H9 (cell line): ENCODE measurements around the gene CAMSAP2. TPM values are rescaled to one million over a fixed set of nuclear protein-coding genes. Genes with fewer than 3 reads are reported as not detected.

Experiments
- DNase-seq: peaks from one replicate; pipeline ENCODE4 v3.0.0-alpha.2; 2017
- H2AFZ ChIP-seq: one replicate; pipeline ENCODE4 v1.6.1; 2013; ENCODE audit warnings: mild to moderate bottlenecking, low read length, control low read depth, moderate library complexity
- H2AK5ac ChIP-seq: 2 replicates; pipeline ENCODE4 v1.6.1; 2013; ENCODE audit warnings: low read length, control low read depth, mixed read lengths; ENCODE audit not compliant: insufficient read length
- H2BK120ac ChIP-seq: one replicate; pipeline ENCODE4 v1.6.1; 2013; ENCODE audit warnings: low read depth, mild to moderate bottlenecking, low read length, control low read depth, inconsistent platforms; ENCODE audit not compliant: poor library complexity, severe bottlenecking
- H2BK12ac ChIP-seq: 2 replicates; pipeline ENCODE4 v1.6.1; 2013; ENCODE audit warnings: low read length, control low read depth, mixed read lengths, low read depth; ENCODE audit not compliant: insufficient read length
- H2BK15ac ChIP-seq: 2 replicates; pipeline ENCODE4 v1.6.1; 2013; ENCODE audit warnings: low read depth, low read length, control low read depth
- H2BK20ac ChIP-seq: one replicate; pipeline ENCODE4 v1.6.1; 2013; ENCODE audit warnings: low read depth, mild to moderate bottlenecking, low read length, control low read depth, inconsistent platforms; ENCODE audit not compliant: poor library complexity, severe bottlenecking
- H2BK5ac ChIP-seq: 2 replicates; pipeline ENCODE4 v1.6.1; 2013; ENCODE audit warnings: low read length, control low read depth, mixed read lengths; ENCODE audit not compliant: insufficient read length
- H3K14ac ChIP-seq: 2 replicates; pipeline ENCODE4 v1.6.1; 2013; ENCODE audit warnings: low read length, control low read depth; ENCODE audit not compliant: insufficient read depth
- H3K18ac ChIP-seq: 2 replicates; pipeline ENCODE4 v1.6.1; 2013; ENCODE audit warnings: low read depth, mild to moderate bottlenecking, mixed read lengths, low read length, control low read depth; ENCODE audit not compliant: insufficient read length
- H3K23ac ChIP-seq: 2 replicates; pipeline ENCODE4 v1.6.1; 2013; ENCODE audit warnings: low read length, control low read depth, mixed read lengths, low read depth; ENCODE audit not compliant: insufficient read length
- H3K23me2 ChIP-seq: 2 replicates; pipeline ENCODE4 v1.6.1; 2013; ENCODE audit warnings: low read depth, mild to moderate bottlenecking, mixed read lengths, low read length, control low read depth; ENCODE audit not compliant: insufficient read length, poor library complexity, severe bottlenecking
- H3K27ac ChIP-seq: 2 replicates; pipeline ENCODE4 v1.5.1; 2013; ENCODE audit warnings: low read length, control low read depth, mixed read lengths, low read depth; ENCODE audit not compliant: insufficient read length
- H3K27me3 ChIP-seq: 2 replicates; pipeline ENCODE4 v1.6.1; 2013; ENCODE audit warnings: low read length, control low read depth, inconsistent platforms; ENCODE audit not compliant: insufficient read depth
- H3K4ac ChIP-seq: 2 replicates; pipeline ENCODE4 v1.6.1; 2013; ENCODE audit warnings: low read depth, mild to moderate bottlenecking, control low read depth, inconsistent platforms, low read length, moderate library complexity
- H3K4me1 ChIP-seq: 2 replicates; pipeline ENCODE4 v1.6.1; 2013; ENCODE audit warnings: low read length, control low read depth, inconsistent platforms; ENCODE audit not compliant: insufficient read depth
- H3K4me2 ChIP-seq: 2 replicates; pipeline ENCODE4 v1.6.1; 2013; ENCODE audit warnings: low read length, control low read depth, mixed read lengths; ENCODE audit not compliant: insufficient read length, insufficient read depth
- H3K56ac ChIP-seq: 2 replicates; pipeline ENCODE4 v1.6.1; 2013; ENCODE audit warnings: low read depth, mild to moderate bottlenecking, mixed read lengths, low read length, control low read depth; ENCODE audit not compliant: insufficient read length
- H3K79me1 ChIP-seq: 2 replicates; pipeline ENCODE4 v1.6.1; 2013; ENCODE audit warnings: low read depth, mild to moderate bottlenecking, moderate library complexity, low read length, control low read depth, inconsistent platforms; ENCODE audit not compliant: insufficient read depth, poor library complexity, severe bottlenecking
- H3K79me2 ChIP-seq: 2 replicates; pipeline ENCODE4 v1.6.1; 2013; ENCODE audit warnings: low read length, control low read depth, inconsistent platforms; ENCODE audit not compliant: insufficient read depth
- H3K9ac ChIP-seq: 2 replicates; pipeline ENCODE4 v1.6.1; 2013; ENCODE audit warnings: low read length, control low read depth, mixed read lengths; ENCODE audit not compliant: insufficient read length; ENCODE audit errors: extremely low read depth
- H3K9me3 ChIP-seq: one replicate; pipeline ENCODE4 v1.6.1; 2013; ENCODE audit warnings: low read depth, low read length, inconsistent platforms; ENCODE audit not compliant: control insufficient read depth
- H3T11ph ChIP-seq: one replicate; pipeline ENCODE4 v1.6.1; 2013; ENCODE audit warnings: mild to moderate bottlenecking, low read length, control low read depth, inconsistent platforms
- H4K20me1 ChIP-seq: one replicate; pipeline ENCODE4 v1.6.1; 2013; ENCODE audit not compliant: control insufficient read depth, insufficient read length, insufficient read depth
- H4K5ac ChIP-seq: 2 replicates; pipeline ENCODE4 v1.6.1; 2013; ENCODE audit warnings: low read depth, mild to moderate bottlenecking, mixed read lengths, low read length, control low read depth; ENCODE audit not compliant: insufficient read length
- H4K8ac ChIP-seq: replicated peaks from 2 replicates; pipeline ENCODE4 v1.6.1; 2013; ENCODE audit warnings: low read length, control low read depth, mixed read lengths, low read depth; ENCODE audit not compliant: insufficient read length
- H4K91ac ChIP-seq: 2 replicates; pipeline ENCODE4 v1.6.1; 2013; ENCODE audit warnings: low read depth, mild to moderate bottlenecking, moderate library complexity, mixed read lengths, low read length, control low read depth; ENCODE audit not compliant: insufficient read length
- H3K27ac Mint-ChIP-seq, 3 experiments: 2 replicates in 2 of 3; 3 replicates in 1 of 3; pipeline ENCODE4 v1.8.0; 2020 to 2021; ENCODE audit warnings: mixed read lengths in 3 of 3, mild to moderate bottlenecking in 1 of 3, moderate library complexity in 1 of 3
- H3K27me3 Mint-ChIP-seq: 2 replicates; pipeline ENCODE4 v1.8.0; 2021; ENCODE audit warnings: low read depth, mild to moderate bottlenecking, moderate library complexity, mixed read lengths
- H3K36me3 Mint-ChIP-seq, 3 experiments: 2 replicates in 2 of 3; 3 replicates in 1 of 3; pipeline ENCODE4 v1.8.0; 2020 to 2021; ENCODE audit warnings: low read depth in 3 of 3, mixed read lengths in 3 of 3; ENCODE audit not compliant: insufficient read depth in 1 of 3
- H3K4me1 Mint-ChIP-seq, 2 experiments: 2 replicates each; pipeline ENCODE4 v1.8.0; 2020; ENCODE audit warnings: mixed read lengths in 2 of 2
- H3K4me3 Mint-ChIP-seq, 2 experiments: 2 replicates in 1 of 2; 3 replicates in 1 of 2; pipeline ENCODE4 v1.8.0; 2020 to 2021; ENCODE audit warnings: mild to moderate bottlenecking in 2 of 2, mixed read lengths in 2 of 2, moderate library complexity in 1 of 2
- H3K9me3 Mint-ChIP-seq, 2 experiments: 2 replicates in 1 of 2; 3 replicates in 1 of 2; pipeline ENCODE4 v1.8.0; 2020; ENCODE audit warnings: mild to moderate bottlenecking in 2 of 2, mixed read lengths in 2 of 2, moderate library complexity in 1 of 2
- WGBS: extraction: QIAGEN DNeasy Blood & Tissue Kit; methylation state at CpG from one replicate; pipeline ENCODE4 v1.1.7; 2013; ENCODE audit warnings: missing lambda C conversion rate, low lambda C conversion rate, mixed read lengths; ENCODE audit not compliant: insufficient read length; ENCODE audit errors: extremely low coverage; 5-methylcytosine and 5-hydroxymethylcytosine counted together
- total RNA-seq: library from RNA; stranded (reverse); gene quantifications from 2 replicates; pipeline ENCODE4 v1.2.1, GENCODE V29; 2021
- TF ChIP-seq, protein P1 (sequence below): fragments of 200-600 bp; sonication (generic); conservative IDR thresholded peaks from 3 replicates; pipeline ENCODE4 v1.8.0; 2021; ENCODE audit warnings: antibody characterized with exemption, mild to moderate bottlenecking

The CAMSAP2 gene
- total RNA-seq, 1 experiment from 2014 or later: 33.7 TPM

DNA sequence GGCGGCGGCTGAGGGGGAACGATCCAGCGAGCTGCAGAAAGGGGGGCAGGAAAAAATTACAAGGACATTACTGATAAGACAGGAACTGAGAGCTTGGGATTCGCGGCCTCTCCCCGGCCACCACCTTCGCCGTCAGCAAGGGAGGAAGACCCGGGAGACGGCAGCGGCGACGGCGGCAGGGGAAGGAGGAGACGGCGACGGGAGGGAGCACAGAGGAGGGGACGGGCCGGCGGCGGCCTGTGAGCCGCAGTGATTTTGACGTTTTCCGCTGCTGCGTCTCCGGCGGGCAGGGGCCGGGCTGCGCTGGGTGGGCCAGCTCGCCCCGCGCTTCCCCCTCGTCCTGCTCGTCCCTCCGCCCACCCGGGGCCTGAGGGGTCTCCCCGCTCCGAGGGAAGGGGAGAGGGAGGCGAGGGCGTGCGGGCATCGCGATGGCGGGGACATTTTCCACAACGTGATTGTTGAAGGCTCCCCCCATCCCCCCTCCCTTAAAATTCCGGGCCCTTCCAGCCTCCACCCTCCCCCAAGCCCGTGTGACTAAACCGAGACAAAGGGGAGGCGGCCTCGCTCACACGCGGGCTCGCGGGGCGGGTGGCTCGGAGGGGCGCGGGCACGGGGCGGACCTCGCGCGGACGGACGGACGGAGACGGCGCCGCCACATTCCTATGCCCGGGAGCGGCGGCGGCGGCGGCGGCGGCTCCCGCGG is 407 bp downstream of the CAMSAP2 start:
- Mint-ChIP-seq H3K4me3 (peak overlapping the region; percentile 99 to 100), H3K4me1 (peaks cover 34% of the 10 kb centered on the region in 2 experiments), H3K9me3 (no peaks in the 10 kb centered on the region), H3K27ac (peak overlapping the region; percentile 99 to 100 (median 100)), H3K36me3 (peaks cover 0 to 3% (median 0%) of the 10 kb centered on the region in 3 experiments; a peak in 2 of 7 replicates), H3K27me3 (peaks cover 9% of the 10 kb centered on the region; the same call in 1 of the 2 replicates)
- Histone ChIP-seq H4K20me1 (no peaks in the 10 kb centered on the region), H3K4ac (no peak overlapping the region), H3K27ac (no peak overlapping the region), H3K14ac (peak overlapping the region; percentile 68; the same call in 1 of the 2 replicates), H2BK15ac (no peak overlapping the region), H3K4me1 (peaks cover 2% of the 10 kb centered on the region; the same call in 1 of the 2 replicates), H3K18ac (peak overlapping the region; percentile 64), H3K9ac (peak overlapping the region; percentile 62), H3T11ph (no peak overlapping the region), H3K23ac (no peak overlapping the region), H2AFZ (no peak overlapping the region), H3K27me3 (no peaks in the 10 kb centered on the region), H2BK5ac (no peak overlapping the region), H4K8ac (no peak overlapping the region), H4K5ac (no peak overlapping the region), H2BK20ac (no peak overlapping the region), H3K56ac (no peak overlapping the region), H3K79me2 (peaks cover 13% of the 10 kb centered on the region; the same call in 1 of the 2 replicates), H3K4me2 (peak overlapping the region; percentile 94), H3K9me3 (no peaks in the 10 kb centered on the region), H2BK12ac (no peak overlapping the region), H4K91ac (no peak overlapping the region), H2BK120ac (no peak overlapping the region), H3K23me2 (peaks cover 12% of the 10 kb centered on the region), H3K79me1 (peaks cover 4% of the 10 kb centered on the region), H2AK5ac (no peak overlapping the region)
- WGBS: no CpG with 5 or more reads among the region's 80 CpGs
- TF ChIP-seq, protein P1, sequence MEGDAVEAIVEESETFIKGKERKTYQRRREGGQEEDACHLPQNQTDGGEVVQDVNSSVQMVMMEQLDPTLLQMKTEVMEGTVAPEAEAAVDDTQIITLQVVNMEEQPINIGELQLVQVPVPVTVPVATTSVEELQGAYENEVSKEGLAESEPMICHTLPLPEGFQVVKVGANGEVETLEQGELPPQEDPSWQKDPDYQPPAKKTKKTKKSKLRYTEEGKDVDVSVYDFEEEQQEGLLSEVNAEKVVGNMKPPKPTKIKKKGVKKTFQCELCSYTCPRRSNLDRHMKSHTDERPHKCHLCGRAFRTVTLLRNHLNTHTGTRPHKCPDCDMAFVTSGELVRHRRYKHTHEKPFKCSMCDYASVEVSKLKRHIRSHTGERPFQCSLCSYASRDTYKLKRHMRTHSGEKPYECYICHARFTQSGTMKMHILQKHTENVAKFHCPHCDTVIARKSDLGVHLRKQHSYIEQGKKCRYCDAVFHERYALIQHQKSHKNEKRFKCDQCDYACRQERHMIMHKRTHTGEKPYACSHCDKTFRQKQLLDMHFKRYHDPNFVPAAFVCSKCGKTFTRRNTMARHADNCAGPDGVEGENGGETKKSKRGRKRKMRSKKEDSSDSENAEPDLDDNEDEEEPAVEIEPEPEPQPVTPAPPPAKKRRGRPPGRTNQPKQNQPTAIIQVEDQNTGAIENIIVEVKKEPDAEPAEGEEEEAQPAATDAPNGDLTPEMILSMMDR: no peak
- peak; percentile 75 for DNase-seq
